Brain microvascular endothelial cell (primary cell): ENCODE measurements around the gene AHCTF1.
"Not testable (repeated sequence)": the region's sequence is repeated elsewhere in the genome, so short reads cannot be mapped to it uniquely, and the experiment has no call there.

Experiments
- DNase-seq: peaks from one replicate; pipeline ENCODE4 v3.0.0-alpha.2; 2020
- H3K27ac ChIP-seq: fragments of 250-450 bp; sonication (Bioruptor Pico); 2 replicates; pipeline ENCODE4 v1.5.1; 2020; ENCODE audit warnings: mild to moderate bottlenecking, moderate library complexity
- H3K27me3 ChIP-seq: fragments of 250-450 bp; sonication (Bioruptor Pico); replicated peaks from 2 replicates; pipeline ENCODE4 v1.5.1; 2020; ENCODE audit warnings: mild to moderate bottlenecking
- H3K36me3 ChIP-seq: fragments of 250-450 bp; sonication (Bioruptor Pico); replicated peaks from 2 replicates; pipeline ENCODE4 v1.5.1; 2020; ENCODE audit warnings: mild to moderate bottlenecking
- H3K4me3 ChIP-seq: 2 replicates; pipeline ENCODE4 v1.5.1; 2011; ENCODE audit warnings: low read depth, mild to moderate bottlenecking, control low read depth, low read length, moderate library complexity
- CTCF ChIP-seq: IDR thresholded peaks from 2 replicates; pipeline ENCODE4 v1.5.1; 2011; ENCODE audit warnings: low read depth, mild to moderate bottlenecking, moderate library complexity, low read length, control low read depth, inconsistent platforms; ENCODE audit errors: missing control alignments
- in situ Hi-C: cut with HindIII; loops from 2 replicates; pipeline ENCODE4 v1.10.0; 2017; ENCODE audit warnings: low sequenced_read_pairs, low pct_ligation_motif_present

The AHCTF1 gene

GRCh38 chr1:246824541-246824940 lies 107.2 kb downstream of the AHCTF1 start:
- Histone ChIP-seq H3K27ac (no peak overlapping the region), H3K36me3 (no peaks in the 10 kb centered on the region), H3K4me3 (no peak overlapping the region), H3K27me3 (no peaks in the 10 kb centered on the region)
- in situ Hi-C loops, result no loop called here
- no peak for DNase-seq
- TF ChIP-seq CTCF, result no peak

- H3K4me3 ChIP-seq, H3K27ac ChIP-seq, DNase-seq, H3K36me3 ChIP-seq, H3K27me3 ChIP-seq, in situ Hi-C loops: not testable (repeated sequence)
Observed at GRCh38 chr1:246822154-246822553, 109.6 kb downstream of the AHCTF1 start.

GRCh38 chr1:246820666-246821065 lies 111.1 kb downstream of the AHCTF1 start:
- Histone ChIP-seq H3K27me3 (no peaks in the 10 kb centered on the region), H3K36me3 (no peaks in the 10 kb centered on the region), H3K4me3 (no peak overlapping the region), H3K27ac (no peak overlapping the region)
- no peak for DNase-seq
- no peak for TF ChIP-seq CTCF
- in situ Hi-C loops, result no loop called here

GRCh38 chr1:246817778-246818177 lies 114.0 kb downstream of the AHCTF1 start:
- H3K4me3 ChIP-seq, H3K27me3 ChIP-seq, in situ Hi-C loops, DNase-seq, H3K36me3 ChIP-seq, H3K27ac ChIP-seq: not testable (repeated sequence)

- Histone ChIP-seq H3K36me3 (no peaks in the 10 kb centered on the region), H3K27ac (no peak overlapping the region), H3K4me3 (no peak overlapping the region), H3K27me3 (no peaks in the 10 kb centered on the region)
- in situ Hi-C loops, result no loop called here
- DNase-seq, result no peak
- TF ChIP-seq CTCF, result no peak
Observed at GRCh38 chr1:246815693-246816270, 116.0 kb downstream of the AHCTF1 start.

- no peaks in the 10 kb centered on the region for H3K27me3 ChIP-seq
- in situ Hi-C loops, result no loop called here
- no peaks in the 10 kb centered on the region for H3K36me3 ChIP-seq
- no peak overlapping the region for H3K27ac ChIP-seq
- DNase-seq, result no peak
- no peak for TF ChIP-seq CTCF
- H3K4me3 ChIP-seq, result no peak overlapping the region
Observed at GRCh38 chr1:246814890-246815289, 116.9 kb downstream of the AHCTF1 start.

GRCh38 chr1:246813325-246813724 lies 118.4 kb downstream of the AHCTF1 start:
- DNase-seq, H3K27ac ChIP-seq, H3K27me3 ChIP-seq, in situ Hi-C loops, H3K36me3 ChIP-seq, H3K4me3 ChIP-seq: not testable (repeated sequence)
